HG03103 (cell line): Measurements from ENCODE around the gene LCMT1.
"Not testable (repeated sequence)": the region's sequence is repeated elsewhere in the genome, so short reads cannot be mapped to it uniquely, and the experiment has no call there.

Experiments
- ATAC-seq: cut with Tn5 transposase; IDR thresholded peaks from one replicate; pipeline ENCODE4 v1.9.1; 2021; ENCODE audit warnings: low read depth; ENCODE audit not compliant: unreplicated experiment

Gene LCMT1

DNA sequence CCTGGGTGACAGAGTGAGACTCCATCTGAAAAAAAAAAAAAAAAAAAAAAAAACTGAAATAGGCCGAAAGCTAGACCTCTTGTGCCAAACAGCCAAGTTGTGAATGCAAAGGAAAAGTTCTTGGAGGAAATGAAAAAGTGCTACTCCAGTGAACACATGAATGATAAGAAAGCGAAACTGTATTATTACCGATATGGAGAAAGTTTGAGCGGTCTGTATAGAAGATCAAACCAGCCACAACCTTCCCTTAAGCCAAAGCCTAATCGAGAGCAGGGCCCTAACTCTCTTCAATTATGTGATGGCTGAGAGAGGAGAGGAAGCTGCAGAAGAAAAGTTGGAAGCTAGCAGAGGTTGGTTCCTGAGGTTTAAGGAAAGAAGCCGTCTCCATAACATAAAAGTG lies 69.7 kb downstream of the LCMT1 start:
- ATAC-seq = not testable (repeated sequence)

DNA sequence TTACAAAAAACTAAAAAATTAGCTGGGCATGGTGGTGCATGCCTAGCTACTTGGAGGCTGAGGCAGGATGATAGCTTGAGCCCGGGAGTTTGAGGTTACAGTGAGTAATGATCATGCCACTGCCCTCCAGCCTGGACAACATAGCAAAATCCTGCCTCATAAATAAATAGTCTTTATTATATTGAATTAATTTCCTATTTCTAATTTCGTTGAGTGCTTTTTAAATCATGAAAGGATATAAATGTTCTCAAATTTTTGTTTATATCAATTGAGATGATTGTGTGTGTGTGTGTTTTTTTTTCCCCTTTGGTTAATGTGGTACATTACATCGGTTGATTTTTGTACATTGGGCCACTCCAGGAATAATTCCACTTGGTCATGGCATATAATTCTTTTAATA lies 73.2 kb downstream of the LCMT1 start:
- ATAC-seq = no peak

DNA sequence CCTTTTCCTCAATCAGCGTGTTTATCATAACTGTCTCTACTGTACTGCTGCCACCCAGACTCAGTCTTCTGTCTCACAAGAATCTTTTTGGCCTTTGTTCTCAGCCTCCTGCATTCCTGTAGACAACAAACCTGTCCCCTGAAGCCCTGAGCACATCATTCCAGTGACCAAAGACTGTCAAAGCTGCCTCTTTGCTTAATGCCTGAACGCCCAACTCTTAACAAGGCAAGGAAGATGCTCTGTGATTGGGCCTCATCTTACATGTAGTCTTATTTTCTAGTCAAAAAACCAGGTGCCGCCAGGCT lies 75.9 kb downstream of the LCMT1 start:
- ATAC-seq = no peak

DNA sequence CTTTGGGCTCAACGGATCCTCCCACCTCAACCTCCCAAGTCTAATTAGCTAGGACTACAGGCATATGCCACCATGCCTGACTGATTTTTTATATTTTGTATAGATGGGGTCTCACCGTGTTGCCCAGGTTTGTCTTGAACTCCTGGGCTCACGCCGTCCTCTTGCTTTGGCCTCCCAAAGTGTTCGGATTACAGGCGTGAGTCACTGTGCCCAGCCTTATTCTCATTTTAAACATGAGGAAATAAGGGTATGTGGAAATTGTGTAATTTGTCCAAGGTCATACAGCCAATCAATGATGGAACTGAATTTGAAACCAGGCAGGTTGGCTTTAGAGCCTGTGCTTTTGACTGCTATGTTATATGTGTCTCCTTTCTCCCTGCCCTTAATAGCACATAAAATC lies 77.8 kb downstream of the LCMT1 start:
- ATAC-seq = no peak

DNA sequence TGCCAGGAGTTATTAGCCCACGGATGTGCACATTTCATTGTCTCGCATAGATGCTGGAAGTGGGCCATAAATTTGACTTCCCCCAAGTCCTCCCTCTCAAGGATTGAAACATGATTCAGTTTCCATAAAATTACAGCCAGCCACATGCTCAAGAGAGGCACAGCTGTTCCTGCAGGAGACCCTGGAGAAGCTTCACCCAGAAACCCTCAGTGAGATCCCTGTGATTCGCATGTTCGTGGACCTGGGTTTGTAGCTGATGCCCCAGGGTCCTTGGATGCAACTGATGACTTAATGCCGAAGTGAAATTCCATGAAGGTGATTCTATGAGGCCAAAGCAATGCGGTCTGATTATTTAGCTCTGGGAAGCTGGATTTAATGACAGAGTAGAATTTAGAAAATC lies 80.6 kb downstream of the LCMT1 start:
- no peak for ATAC-seq

DNA sequence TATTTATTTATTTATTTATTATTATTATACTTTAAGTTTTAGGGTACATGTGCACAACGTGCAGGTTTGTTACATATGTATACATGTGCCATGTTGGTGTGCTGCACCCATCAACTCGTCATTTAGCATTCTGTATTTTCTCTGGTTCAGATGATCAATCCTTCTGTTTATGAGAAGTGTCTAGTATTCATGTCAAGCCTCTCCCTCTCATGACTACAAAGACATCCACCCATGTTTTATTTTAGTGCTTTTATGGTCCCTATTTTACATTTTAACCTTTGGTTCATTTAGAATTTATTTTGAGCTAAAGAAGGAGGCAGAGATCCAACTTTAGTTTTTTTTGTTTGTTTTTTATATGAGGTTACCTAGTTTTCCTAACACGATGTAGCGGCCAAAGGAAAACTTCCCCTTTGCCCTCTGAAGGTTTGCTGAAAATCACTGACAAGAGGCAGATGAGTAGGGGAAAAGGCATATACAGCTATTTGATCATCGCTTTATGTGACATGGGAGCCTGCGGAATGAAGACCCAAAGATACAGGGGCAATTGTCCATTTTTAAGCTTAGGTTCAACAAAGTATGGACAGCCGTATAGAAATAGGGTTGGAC lies 82.8 kb downstream of the LCMT1 start:
- no peak for ATAC-seq

DNA sequence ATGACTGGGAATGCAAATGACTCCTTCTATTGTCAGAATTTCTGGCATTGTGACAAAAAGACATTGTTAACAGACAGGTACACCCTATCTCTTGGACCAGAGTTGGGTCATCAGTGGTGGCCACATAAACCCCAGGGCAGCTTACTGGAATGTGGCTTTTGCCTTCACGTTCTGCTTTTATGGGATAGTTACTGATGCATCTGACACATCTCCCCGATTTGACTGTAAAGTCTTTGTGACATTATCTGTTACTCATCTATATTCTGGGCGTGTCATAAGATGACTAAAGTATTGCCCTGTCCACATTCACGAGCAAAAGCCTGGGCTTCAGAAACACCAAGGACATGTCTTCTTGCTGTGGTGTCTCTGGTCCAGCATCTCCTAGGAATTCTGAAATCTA lies 86.5 kb downstream of the LCMT1 start:
- no peak for ATAC-seq

DNA sequence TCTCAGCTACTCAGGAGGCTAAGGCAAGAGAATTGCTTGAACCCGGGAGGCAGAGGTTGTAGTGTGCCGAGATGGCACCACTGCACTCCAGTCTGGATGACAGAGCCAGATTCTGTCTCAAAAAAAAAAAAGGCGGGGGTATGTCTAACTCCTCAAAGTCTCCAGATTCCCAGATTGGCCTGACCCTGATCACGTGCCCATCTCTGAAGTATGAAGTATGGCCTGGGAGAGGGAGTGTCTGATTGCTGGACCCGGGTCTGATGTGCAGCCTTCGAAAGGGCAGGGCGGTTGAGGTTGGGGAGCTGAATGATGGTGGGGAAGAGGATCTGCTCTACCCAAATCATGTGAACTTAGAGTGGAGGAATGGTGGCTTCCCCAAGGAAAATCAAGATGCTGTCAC lies 87.9 kb downstream of the LCMT1 start:
- no peak for ATAC-seq

DNA sequence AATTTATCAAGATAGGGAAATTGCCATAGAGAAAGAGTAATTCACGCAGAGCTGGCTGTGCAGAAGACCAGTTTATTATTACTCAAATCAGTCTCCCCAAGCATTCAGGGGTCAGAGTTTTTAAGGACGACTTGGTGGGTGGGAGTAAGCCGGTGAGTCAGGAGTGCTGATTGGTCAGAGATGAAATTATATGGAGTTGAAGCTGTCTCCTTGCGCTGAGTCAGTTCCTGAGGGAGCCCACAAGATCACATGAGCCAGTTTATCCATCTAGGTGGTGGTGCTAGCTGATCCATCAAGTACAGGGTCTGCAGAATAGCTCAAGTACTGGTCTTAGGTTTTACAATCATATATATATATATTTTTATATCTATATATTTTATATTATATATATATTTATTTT lies 99.2 kb downstream of the LCMT1 start:
- ATAC-seq = no peak

DNA sequence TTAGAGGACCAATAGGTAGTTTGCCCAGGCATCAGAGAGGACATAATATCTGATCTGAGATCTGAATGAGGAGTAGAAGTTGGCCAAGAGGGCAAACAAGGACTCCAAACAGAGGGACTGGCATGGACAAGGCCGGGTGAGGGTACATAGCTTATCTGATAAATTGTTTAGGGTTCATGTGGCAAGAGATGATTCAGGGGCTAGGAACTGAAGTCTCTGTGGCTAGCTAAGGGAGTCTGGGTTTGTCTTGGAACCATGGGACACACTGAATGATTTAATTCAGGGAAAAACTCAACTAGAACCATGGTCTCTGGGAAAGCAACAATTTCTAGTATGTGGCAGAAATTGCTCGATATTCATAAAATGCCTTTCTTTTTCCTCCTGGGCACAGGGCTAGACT lies 101.1 kb downstream of the LCMT1 start:
- ATAC-seq = no peak

DNA sequence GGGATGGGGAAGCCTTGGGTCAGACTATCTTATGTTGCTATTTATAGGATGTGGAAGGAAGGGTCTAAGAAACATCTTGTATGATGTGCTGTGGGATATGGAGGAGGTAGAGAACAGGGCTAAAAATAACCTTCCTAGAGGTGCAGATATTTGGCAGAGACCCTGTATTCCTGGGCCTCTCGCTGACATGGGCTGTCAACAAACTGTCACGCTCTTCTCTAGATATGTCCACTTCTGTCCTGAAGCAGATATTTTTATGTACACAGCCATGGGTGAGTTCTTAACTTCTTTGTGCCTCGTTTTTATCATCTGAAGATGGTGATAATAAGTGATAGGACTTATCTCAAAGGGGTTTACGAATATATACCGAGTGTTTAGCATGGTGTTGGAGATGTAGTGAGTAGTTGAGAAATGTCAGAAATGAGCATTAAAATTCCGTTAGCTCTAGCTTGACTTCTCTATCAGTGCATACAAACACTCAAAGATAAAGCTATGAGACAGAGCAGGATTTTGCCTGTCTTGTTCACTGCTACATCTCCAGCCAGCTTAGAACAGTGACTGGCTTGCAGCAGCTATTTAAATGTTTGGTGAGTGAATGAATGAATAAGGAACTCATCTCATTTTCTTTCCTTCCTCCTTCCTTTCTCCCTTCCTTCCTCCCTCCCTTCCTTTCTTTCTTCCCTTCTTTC lies 102.3 kb downstream of the LCMT1 start:
- ATAC-seq = no peak

DNA sequence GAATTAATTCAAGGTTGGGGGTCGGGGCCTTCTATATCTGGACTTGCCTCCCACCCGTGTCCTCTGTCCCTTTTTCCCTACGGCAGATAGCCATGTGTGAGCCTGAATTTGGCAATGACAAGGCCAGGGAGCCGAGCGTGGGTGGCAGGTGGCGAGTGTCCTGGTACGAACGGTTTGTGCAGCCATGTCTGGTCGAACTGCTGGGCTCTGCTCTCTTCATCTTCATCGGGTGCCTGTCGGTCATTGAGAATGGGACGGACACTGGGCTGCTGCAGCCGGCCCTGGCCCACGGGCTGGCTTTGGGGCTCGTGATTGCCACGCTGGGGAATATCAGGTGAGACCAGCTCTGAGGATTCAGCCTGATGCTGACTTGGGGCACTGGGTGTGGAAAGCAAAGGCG lies 105.6 kb downstream of the LCMT1 start:
- no peak for ATAC-seq

DNA sequence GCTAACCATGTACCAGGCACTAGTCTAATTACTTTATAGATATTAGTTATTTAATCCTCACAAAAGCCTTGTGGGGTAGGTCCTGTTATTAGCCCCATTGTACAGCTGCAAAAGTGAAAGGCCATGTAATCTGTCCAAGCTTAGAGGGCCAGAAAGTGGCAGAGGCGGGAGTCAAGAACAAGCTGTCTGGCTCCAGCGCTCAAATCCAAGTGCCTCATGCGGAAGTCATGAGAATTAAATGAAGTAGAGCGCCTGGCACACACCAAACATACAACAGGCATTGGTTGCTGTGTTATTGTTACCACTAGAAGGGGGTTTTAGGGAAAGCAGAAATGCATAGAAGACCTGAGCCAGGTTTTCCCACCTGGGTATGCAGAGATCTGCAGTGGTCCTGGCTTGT lies 106.4 kb downstream of the LCMT1 start:
- ATAC-seq = no peak

DNA sequence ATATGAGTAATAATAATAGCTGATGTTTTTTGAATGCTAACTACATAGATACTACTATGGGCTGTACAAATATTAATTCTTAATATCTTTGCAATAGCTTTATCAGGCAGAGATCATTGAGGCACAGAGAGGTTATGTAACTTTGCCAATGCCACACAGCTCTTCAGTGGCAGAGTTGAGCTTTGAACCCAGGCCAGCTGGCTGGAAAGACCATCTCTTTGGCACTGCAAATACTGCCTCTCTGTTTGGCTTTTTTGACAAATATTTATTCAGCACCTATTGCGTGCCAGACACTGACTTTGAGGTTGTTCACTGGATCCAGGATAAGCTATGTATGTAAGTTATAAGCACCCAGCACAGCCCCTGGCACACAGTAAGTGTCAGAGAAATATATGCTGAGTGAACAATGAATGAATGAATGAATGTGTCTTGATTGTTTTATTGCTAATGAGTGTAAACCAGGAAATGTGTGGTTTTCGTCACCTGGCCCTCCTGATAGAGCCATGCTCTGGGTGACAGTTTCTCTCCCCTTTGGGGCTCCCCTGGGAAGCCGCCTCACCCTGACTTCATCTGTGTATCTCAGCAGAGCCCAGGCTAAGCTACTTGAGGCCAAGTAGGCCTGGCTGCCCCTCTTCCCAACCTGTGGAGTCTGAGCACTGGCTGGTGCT lies 107.7 kb downstream of the LCMT1 start:
- ATAC-seq = no peak

DNA sequence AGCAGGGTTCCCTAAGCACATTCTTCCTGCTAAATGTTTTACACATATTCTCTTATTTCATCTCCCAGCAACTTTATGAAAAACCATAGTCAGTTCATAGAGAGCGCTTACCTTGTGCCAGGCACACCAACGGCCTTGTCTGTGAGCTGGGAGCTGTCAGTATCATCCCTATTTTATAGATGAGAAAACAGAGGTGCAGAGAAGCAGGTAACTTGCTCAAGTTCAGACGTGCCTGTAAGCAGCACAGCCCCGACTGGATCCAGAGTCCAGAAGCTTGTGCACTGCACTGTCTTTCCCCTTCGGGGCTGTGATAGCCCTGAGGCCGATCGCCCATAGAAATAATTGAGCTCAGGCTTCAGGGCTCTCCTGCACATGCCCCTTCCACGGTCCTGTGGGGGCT lies 111.4 kb downstream of the LCMT1 start:
- no peak for ATAC-seq

DNA sequence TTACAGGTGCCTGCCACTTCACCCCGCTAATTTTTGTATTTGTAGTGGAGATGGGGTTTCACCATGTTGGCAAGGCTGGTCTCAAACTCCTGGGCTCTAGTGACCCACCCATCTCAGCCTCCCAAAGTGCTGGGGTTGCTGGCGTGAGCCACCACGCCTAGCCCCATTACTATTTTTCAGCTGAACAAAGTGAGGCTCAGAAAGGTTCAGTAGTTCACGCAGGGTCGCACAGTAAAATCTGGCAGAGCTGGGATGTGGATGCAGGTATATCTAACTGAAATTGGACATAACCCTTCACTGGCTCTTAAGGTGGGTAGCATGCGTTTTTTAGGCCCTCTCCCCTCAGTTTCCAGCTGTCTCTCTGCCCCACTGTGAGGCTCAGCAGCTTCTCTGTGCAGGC lies 112.4 kb downstream of the LCMT1 start:
- ATAC-seq = no peak

DNA sequence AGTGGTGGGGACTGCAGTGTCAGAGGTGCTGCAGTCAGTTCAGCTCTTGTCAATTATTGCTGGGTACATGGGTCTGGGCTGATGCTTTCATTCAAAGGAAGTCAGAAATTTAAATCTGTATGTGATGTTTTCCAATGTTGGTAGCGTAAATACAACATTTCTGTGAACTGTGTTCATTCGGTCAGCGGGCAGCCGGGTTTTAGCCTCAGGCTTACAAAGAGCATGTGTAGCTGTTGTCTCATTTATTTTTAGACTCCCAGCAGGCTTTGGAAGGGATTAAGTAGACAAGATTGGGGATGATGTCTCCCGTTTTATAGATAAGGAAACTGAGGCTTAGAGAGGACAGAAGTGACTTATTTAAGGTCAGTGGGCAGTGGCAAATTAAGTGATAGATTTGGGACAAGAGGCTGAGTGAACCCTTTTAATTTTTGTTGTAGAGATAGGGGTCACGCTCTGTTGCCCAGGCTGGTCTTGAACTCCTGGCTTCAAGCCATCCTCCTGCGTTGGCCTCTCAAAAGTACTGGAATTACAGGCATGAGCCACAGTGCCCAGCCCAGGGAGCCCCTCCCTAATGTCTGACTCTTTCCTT lies 113.3 kb downstream of the LCMT1 start:
- no peak for ATAC-seq
